ENCODE measurements around the gene APOL2.
A peak's percentile ranks its signal among the peaks of the same experiment; 100 is the strongest.
"Not testable (repeated sequence)": the region's sequence is repeated elsewhere in the genome, so short reads cannot be mapped to it uniquely, and the experiment has no call there.

The APOL2 gene

GRCh38 chr22:36221799-36222751 lies 17.3 kb downstream of the APOL2 start:
- DNase-seq (ENCODE audit: low read depth): peak; percentile 31

GRCh38 chr22:36220451-36220921 lies 18.8 kb downstream of the APOL2 start:
- no peak for DNase-seq (ENCODE audit: low read depth)

GRCh38 chr22:36218648-36219193 lies 20.6 kb downstream of the APOL2 start:
- DNase-seq (ENCODE audit: low read depth): no peak

DNA sequence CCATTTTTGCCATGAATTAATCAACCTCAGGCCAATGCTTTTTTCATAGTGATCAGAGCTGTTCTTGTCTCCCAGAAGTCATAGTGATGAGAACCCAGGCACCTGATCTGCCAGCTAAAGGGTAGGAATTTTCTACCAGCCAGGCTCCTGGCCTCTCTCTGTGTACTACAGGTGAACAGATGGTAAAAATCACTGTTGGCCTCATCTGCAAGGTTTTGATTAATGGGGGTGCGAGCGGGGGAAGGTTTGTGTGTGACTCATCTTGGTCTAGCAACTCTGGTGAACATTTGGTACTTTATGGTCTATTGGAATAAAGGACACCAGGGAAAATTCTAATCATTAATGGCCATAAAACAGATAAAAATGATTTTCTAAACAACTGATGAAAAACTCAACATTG lies 23.3 kb downstream of the APOL2 start:
- DNase-seq (ENCODE audit: low read depth): no peak

- no peak for DNase-seq (ENCODE audit: low read depth)
These were observed 25.7 kb downstream of the APOL2 start for GRCh38 chr22:36213586-36213985.

DNA sequence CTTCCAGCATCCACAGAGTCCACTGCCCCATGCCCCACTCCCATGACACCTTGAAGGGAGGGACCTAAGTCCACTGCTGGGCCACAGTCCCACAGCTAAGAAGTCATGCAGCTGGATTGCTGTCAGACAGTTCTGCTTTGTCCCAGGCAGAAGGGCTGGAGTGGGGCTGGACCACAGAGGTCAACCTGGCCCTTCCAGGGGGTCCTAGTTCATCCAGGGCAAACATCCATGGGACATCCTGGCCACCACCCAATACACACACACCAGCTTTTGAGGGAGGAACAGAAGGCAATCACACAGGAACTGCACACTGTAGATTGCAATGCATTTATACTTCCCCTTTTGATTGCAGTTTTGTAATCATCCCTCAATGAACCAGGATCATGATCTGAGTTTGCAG lies 26.4 kb downstream of the APOL2 start:
- DNase-seq (ENCODE audit: low read depth): no peak

- no peak for DNase-seq (ENCODE audit: low read depth)
These were observed 28.0 kb downstream of the APOL2 start for GRCh38 chr22:36211237-36211861.

DNA sequence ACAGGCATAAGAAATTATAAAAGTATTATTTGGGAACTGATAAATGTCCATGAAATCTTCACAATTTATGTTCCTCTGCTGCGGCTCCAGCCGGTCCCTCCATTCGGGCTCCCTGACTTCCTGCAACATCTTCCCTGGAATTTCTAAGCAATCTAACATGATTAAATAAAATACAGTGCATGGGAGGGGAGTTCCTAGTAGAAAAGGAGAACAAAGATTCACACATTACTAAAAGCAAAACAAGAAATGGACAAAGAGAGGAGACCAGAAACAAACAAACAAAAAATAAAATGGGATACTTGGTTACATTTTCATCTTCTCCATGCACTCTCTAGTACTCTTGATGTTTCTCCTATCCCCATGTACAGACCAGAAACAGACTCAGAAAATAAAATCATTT lies 29.1 kb downstream of the APOL2 start:
- no peak for DNase-seq (ENCODE audit: low read depth)

GRCh38 chr22:36209488-36209908 lies 29.8 kb downstream of the APOL2 start:
- DNase-seq (ENCODE audit: low read depth): not testable (repeated sequence)

- DNase-seq (ENCODE audit: low read depth): no peak
These were observed 30.4 kb downstream of the APOL2 start for GRCh38 chr22:36208914-36209313.

GRCh38 chr22:36208162-36208765 lies 31.1 kb downstream of the APOL2 start:
- no peak for DNase-seq (ENCODE audit: low read depth)

DNA sequence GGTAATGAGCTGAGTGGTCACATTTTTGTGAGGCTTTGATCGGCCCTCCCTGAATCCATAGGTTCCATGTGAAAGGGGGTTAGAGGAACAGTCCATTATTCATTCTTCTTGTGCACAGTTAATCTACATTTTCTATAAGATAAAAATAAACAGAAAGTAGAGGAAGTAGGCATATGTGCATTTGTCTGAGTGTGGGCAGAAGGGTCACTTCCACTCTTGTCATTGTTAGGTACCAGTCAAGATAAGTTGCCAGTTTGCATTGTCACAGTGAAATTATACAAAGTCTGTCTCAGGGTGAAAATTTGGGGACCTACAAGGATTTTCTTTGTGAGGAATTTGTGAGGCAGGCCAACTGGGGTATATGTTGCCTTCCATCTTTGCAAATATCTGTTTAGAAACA lies 33.1 kb downstream of the APOL2 start:
- DNase-seq (ENCODE audit: low read depth): no peak

- not testable (repeated sequence) for DNase-seq (ENCODE audit: low read depth)
These were observed 33.8 kb downstream of the APOL2 start for GRCh38 chr22:36205573-36205972.

- no peak for DNase-seq (ENCODE audit: low read depth)
These were observed 34.7 kb downstream of the APOL2 start for GRCh38 chr22:36204632-36205015.

GRCh38 chr22:36204001-36204631 lies 35.2 kb downstream of the APOL2 start:
- DNase-seq (ENCODE audit: low read depth): no peak

GRCh38 chr22:36203441-36203840 lies 35.9 kb downstream of the APOL2 start:
- not testable (repeated sequence) for DNase-seq (ENCODE audit: low read depth)

- not testable (repeated sequence) for DNase-seq (ENCODE audit: low read depth)
These were observed 36.4 kb downstream of the APOL2 start for GRCh38 chr22:36202906-36203305.

GRCh38 chr22:36201630-36202319 lies 37.6 kb downstream of the APOL2 start, which contains the start of gene APOL4:
Gene APOL4, minus strand, starts transcription at chr22:36201809. Its CDS starts 75 bp downstream, at chr22:36201734.
- no peak for DNase-seq (ENCODE audit: low read depth)

DNA sequence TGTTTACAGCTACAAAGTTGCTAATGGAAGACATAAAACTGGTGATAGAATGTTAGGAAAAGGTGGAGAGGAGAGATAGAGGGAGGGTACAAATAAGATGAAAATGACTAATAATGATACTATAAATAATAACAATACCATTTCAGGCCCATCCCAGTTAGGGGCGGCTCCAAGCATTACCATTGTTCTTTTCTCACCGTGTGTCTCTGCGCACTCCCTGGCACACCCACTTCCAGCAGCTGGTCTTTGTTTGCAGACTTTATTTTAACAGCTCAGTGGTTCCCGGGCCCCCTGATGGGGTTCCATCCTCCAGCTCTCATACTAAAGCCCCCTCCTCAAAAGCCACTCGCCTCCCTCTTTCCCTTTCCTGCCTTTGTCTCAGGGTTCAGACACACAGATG lies 38.3 kb downstream of the APOL2 start:
- not testable (repeated sequence) for DNase-seq (ENCODE audit: low read depth)

- no peak for DNase-seq (ENCODE audit: low read depth)
These were observed 40.3 kb downstream of the APOL2 start for GRCh38 chr22:36199001-36199551.

DNA sequence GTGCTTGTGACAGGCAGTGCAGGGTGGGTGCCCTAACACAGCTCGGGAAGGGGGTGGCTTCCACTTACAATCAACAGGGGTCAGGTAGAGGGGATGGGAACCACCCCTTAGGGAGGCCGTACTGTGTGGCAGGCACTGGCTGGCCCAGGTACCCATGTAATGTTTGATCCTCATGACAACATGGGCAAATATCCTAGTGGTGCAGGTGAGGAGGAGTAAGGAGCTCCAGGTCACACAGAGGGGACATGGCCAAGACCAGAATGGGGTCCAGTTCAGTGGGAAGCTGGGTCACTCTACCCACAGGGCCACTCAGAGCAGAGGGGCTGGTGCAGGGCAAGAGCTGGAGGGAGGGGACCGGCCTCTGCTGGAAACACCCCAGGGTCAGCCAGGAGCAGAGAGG lies 40.8 kb downstream of the APOL2 start:
- no peak for DNase-seq (ENCODE audit: low read depth)

All from T follicular helper cell (primary cell).